Measurements from ENCODE around the gene PLOD3.

Gene PLOD3

GRCh38 chr7:101238226-101239182 lies 21.1 kb upstream of the PLOD3 start:
- H3K9me3 ChIP-seq (ENCODE audit: control insufficient read depth, low read length): no peaks in the 10 kb centered on the region
- H3K27me3 ChIP-seq (replicated peaks; ENCODE audit: control insufficient read depth, insufficient read depth, low read length, poor library complexity, severe bottlenecking): no peaks in the 10 kb centered on the region
- peaks cover 38% of the 10 kb centered on the region for H3K36me3 ChIP-seq (ENCODE audit: control insufficient read depth, insufficient read depth, low read length)
- no peak overlapping the region for H3K27ac ChIP-seq (ENCODE audit: insufficient read depth, low read length, poor library complexity, severe bottlenecking)
- no peaks in the 10 kb centered on the region for H3K4me1 ChIP-seq (ENCODE audit: control insufficient read depth, insufficient read depth, low read length, poor library complexity, severe bottlenecking)
- DNase-seq: no peak
- H3K4me3 ChIP-seq (ENCODE audit: insufficient read depth, low read depth, low read length, poor library complexity, severe bottlenecking): no peak overlapping the region

DNA sequence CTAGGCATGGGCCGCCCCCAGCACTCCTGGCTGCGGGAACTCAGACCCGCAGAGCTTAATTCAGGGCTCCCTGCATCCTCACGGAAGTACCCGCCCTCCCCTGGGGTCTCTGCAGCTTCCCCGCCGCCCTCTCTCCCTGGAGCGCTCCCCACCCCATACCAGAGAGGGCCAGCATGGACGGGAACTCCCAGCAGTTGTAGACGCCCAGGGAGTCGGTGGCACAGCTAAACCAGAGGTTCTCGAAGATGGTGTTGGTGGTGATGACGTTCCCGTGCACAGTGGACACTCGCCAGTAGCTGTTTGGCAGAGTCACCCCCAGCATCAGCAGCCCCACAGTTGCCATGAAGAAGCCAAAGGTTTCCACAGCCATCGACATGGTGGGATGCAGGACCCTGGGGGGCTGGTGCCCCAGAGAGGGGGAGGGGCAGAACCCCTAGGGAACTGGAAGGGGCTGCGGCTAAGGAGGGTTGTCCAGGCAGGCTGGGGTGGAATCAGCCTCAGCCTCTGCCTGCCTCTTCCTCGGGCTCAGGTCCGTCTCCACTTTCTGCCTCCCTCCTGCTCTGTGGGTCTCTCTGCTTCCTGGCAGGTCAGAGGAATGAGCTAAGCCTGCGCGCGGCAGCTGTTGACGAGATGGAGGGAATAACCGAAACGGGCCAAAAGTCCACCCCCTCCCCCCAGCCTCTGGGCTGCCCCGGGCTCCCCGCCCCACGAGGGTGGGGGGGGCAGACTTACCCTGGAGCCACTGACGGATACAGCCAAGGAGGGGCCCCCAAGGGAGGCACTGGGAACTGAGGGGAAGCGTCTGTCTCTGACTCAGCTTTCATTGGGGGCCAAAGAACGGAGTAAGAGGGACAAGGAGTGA lies 20.1 kb upstream of the PLOD3 start, which contains the start of gene CLDN15:
TSS of gene CLDN15 (minus strand) at position 597 of the 862 bp plus-strand sequence. CDS start at position 376, 221 bp downstream.
- Histone ChIP-seq H3K4me1 (ENCODE audit: control insufficient read depth, insufficient read depth, low read length, poor library complexity, severe bottlenecking) (no peaks in the 10 kb centered on the region), H3K4me3 (ENCODE audit: insufficient read depth, low read depth, low read length, poor library complexity, severe bottlenecking) (no peak within 1 kb of the TSS), H3K27ac (ENCODE audit: insufficient read depth, low read length, poor library complexity, severe bottlenecking) (no peak within 1 kb of the TSS), H3K27me3 (replicated peaks; ENCODE audit: control insufficient read depth, insufficient read depth, low read length, poor library complexity, severe bottlenecking) (no peaks in the 10 kb centered on the region), H3K9me3 (ENCODE audit: control insufficient read depth, low read length) (no peaks in the 10 kb centered on the region), H3K36me3 (ENCODE audit: control insufficient read depth, insufficient read depth, low read length) (peaks cover 38% of the 10 kb centered on the region)
- no peak for DNase-seq

- H3K4me1 ChIP-seq (ENCODE audit: control insufficient read depth, insufficient read depth, low read length, poor library complexity, severe bottlenecking): no peaks in the 10 kb centered on the region
- H3K27ac ChIP-seq (ENCODE audit: insufficient read depth, low read length, poor library complexity, severe bottlenecking): no peak overlapping the region
- no peaks in the 10 kb centered on the region for H3K27me3 ChIP-seq (replicated peaks; ENCODE audit: control insufficient read depth, insufficient read depth, low read length, poor library complexity, severe bottlenecking)
- H3K9me3 ChIP-seq (ENCODE audit: control insufficient read depth, low read length): no peaks in the 10 kb centered on the region
- peaks cover 38% of the 10 kb centered on the region for H3K36me3 ChIP-seq (ENCODE audit: control insufficient read depth, insufficient read depth, low read length)
- H3K4me3 ChIP-seq (ENCODE audit: insufficient read depth, low read depth, low read length, poor library complexity, severe bottlenecking): no peak overlapping the region
- no peak for DNase-seq
These were observed 19.0 kb upstream of the PLOD3 start for GRCh38 chr7:101236292-101236835.

GRCh38 chr7:101235522-101235921 lies 18.1 kb upstream of the PLOD3 start:
- H3K27ac ChIP-seq (ENCODE audit: insufficient read depth, low read length, poor library complexity, severe bottlenecking): no peak overlapping the region
- H3K9me3 ChIP-seq (ENCODE audit: control insufficient read depth, low read length): no peaks in the 10 kb centered on the region
- H3K27me3 ChIP-seq (replicated peaks; ENCODE audit: control insufficient read depth, insufficient read depth, low read length, poor library complexity, severe bottlenecking): no peaks in the 10 kb centered on the region
- H3K36me3 ChIP-seq (ENCODE audit: control insufficient read depth, insufficient read depth, low read length): peaks cover 33% of the 10 kb centered on the region
- DNase-seq: no peak
- no peaks in the 10 kb centered on the region for H3K4me1 ChIP-seq (ENCODE audit: control insufficient read depth, insufficient read depth, low read length, poor library complexity, severe bottlenecking)
- H3K4me3 ChIP-seq (ENCODE audit: insufficient read depth, low read depth, low read length, poor library complexity, severe bottlenecking): no peak overlapping the region

DNA sequence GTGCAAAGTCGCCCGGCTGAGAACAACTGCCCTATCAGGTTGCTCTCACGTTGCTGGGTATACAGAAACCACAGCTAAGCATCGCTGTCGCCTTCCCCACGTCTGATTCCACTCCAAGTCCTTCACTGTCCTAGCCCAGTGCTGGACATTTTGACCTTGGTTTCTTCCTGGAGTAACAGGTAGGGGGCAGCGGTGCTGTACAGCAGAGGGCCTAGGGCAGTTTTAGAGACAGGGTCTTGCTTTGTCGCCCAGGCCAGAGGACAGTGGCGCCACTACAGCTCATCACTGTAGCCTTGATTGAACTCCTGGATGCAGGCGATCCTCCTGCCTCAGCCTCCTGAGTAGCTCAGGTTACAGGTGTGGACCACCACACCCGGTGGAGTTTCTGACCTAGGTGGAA lies 17.7 kb upstream of the PLOD3 start:
- Histone ChIP-seq H3K9me3 (ENCODE audit: control insufficient read depth, low read length) (no peaks in the 10 kb centered on the region), H3K27ac (ENCODE audit: insufficient read depth, low read length, poor library complexity, severe bottlenecking) (no peak overlapping the region), H3K4me3 (ENCODE audit: insufficient read depth, low read depth, low read length, poor library complexity, severe bottlenecking) (no peak overlapping the region), H3K36me3 (ENCODE audit: control insufficient read depth, insufficient read depth, low read length) (peaks cover 28% of the 10 kb centered on the region), H3K4me1 (ENCODE audit: control insufficient read depth, insufficient read depth, low read length, poor library complexity, severe bottlenecking) (no peaks in the 10 kb centered on the region), H3K27me3 (replicated peaks; ENCODE audit: control insufficient read depth, insufficient read depth, low read length, poor library complexity, severe bottlenecking) (no peaks in the 10 kb centered on the region)
- DNase-seq: no peak

GRCh38 chr7:101234636-101235035 lies 17.3 kb upstream of the PLOD3 start:
- H3K27me3 ChIP-seq (replicated peaks; ENCODE audit: control insufficient read depth, insufficient read depth, low read length, poor library complexity, severe bottlenecking): no peaks in the 10 kb centered on the region
- H3K4me3 ChIP-seq (ENCODE audit: insufficient read depth, low read depth, low read length, poor library complexity, severe bottlenecking): no peak overlapping the region
- H3K36me3 ChIP-seq (ENCODE audit: control insufficient read depth, insufficient read depth, low read length): peaks cover 24% of the 10 kb centered on the region
- no peaks in the 10 kb centered on the region for H3K4me1 ChIP-seq (ENCODE audit: control insufficient read depth, insufficient read depth, low read length, poor library complexity, severe bottlenecking)
- DNase-seq: no peak
- H3K27ac ChIP-seq (ENCODE audit: insufficient read depth, low read length, poor library complexity, severe bottlenecking): no peak overlapping the region
- no peaks in the 10 kb centered on the region for H3K9me3 ChIP-seq (ENCODE audit: control insufficient read depth, low read length)

DNA sequence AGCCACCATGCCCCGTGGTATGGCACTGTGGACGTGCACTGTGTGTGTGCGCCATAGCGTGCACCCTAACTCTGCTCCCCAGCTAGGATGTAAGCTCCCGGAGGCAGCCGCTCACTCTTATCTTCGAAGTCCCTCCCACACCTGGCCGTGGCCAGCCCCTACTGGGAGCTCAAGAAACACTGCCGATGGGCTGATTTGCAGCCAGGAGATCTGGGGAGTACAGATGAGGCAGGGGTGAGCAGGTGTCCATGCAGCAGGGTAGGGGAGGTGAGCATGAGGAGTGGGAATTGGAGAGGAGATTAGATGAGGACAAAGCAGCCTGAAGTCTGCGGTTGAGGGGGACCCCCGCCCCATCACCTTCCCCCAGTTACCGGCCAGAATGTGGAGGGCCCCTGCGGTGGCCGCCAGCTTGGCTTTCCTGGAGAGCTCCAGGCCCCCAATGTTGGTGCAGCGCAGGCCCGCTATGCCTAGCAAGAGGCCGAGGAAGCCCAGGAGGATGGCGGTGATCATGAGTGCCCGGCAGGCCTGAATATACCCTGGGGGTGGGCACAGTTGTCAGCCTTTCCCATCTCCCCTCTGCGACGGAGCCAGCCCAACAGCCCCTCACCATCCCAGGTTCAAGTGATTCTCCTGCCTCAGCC lies 16.6 kb upstream of the PLOD3 start:
- Histone ChIP-seq H3K36me3 (ENCODE audit: control insufficient read depth, insufficient read depth, low read length) (peaks cover 19% of the 10 kb centered on the region), H3K27ac (ENCODE audit: insufficient read depth, low read length, poor library complexity, severe bottlenecking) (no peak overlapping the region), H3K4me3 (ENCODE audit: insufficient read depth, low read depth, low read length, poor library complexity, severe bottlenecking) (no peak overlapping the region), H3K9me3 (ENCODE audit: control insufficient read depth, low read length) (no peaks in the 10 kb centered on the region), H3K27me3 (replicated peaks; ENCODE audit: control insufficient read depth, insufficient read depth, low read length, poor library complexity, severe bottlenecking) (no peaks in the 10 kb centered on the region), H3K4me1 (ENCODE audit: control insufficient read depth, insufficient read depth, low read length, poor library complexity, severe bottlenecking) (no peaks in the 10 kb centered on the region)
- no peak for DNase-seq

- no peaks in the 10 kb centered on the region for H3K27me3 ChIP-seq (replicated peaks; ENCODE audit: control insufficient read depth, insufficient read depth, low read length, poor library complexity, severe bottlenecking)
- no peaks in the 10 kb centered on the region for H3K4me1 ChIP-seq (ENCODE audit: control insufficient read depth, insufficient read depth, low read length, poor library complexity, severe bottlenecking)
- no peak for DNase-seq
- H3K27ac ChIP-seq (ENCODE audit: insufficient read depth, low read length, poor library complexity, severe bottlenecking): no peak overlapping the region
- no peak overlapping the region for H3K4me3 ChIP-seq (ENCODE audit: insufficient read depth, low read depth, low read length, poor library complexity, severe bottlenecking)
- no peaks in the 10 kb centered on the region for H3K9me3 ChIP-seq (ENCODE audit: control insufficient read depth, low read length)
- peaks cover 5% of the 10 kb centered on the region for H3K36me3 ChIP-seq (ENCODE audit: control insufficient read depth, insufficient read depth, low read length)
These were observed 14.9 kb upstream of the PLOD3 start for GRCh38 chr7:101232141-101232850.

- no peak for DNase-seq
- Histone ChIP-seq H3K4me3 (ENCODE audit: insufficient read depth, low read depth, low read length, poor library complexity, severe bottlenecking) (no peak overlapping the region), H3K9me3 (ENCODE audit: control insufficient read depth, low read length) (no peaks in the 10 kb centered on the region), H3K27ac (ENCODE audit: insufficient read depth, low read length, poor library complexity, severe bottlenecking) (no peak overlapping the region), H3K27me3 (replicated peaks; ENCODE audit: control insufficient read depth, insufficient read depth, low read length, poor library complexity, severe bottlenecking) (no peaks in the 10 kb centered on the region), H3K36me3 (ENCODE audit: control insufficient read depth, insufficient read depth, low read length) (no peaks in the 10 kb centered on the region), H3K4me1 (ENCODE audit: control insufficient read depth, insufficient read depth, low read length, poor library complexity, severe bottlenecking) (no peaks in the 10 kb centered on the region)
These were observed 14.3 kb upstream of the PLOD3 start for GRCh38 chr7:101231644-101232043.

Measured in effector memory CD4-positive, alpha-beta T cell (primary cell).